ENCODE data around the gene RMDN2. TPM values are rescaled to one million over a fixed set of nuclear protein-coding genes. Genes with fewer than 3 reads are reported as not detected.
A peak's percentile ranks its signal among the peaks of the same experiment; 100 is the strongest.

Gene RMDN2
- 1 to 10 TPM; 2.0 to 2.9 TPM for total RNA-seq

GRCh38 chr2:37925063-37925897 is at the start of gene RMDN2:
Gene RMDN2 (plus strand): TSS chr2:37925287. CDS start chr2:37929278, 3,991 bp downstream.
- peak; percentile 80 for DNase-seq
- Mint-ChIP-seq H3K9me3 (no peaks in the 10 kb centered on the region), H3K36me3 (ENCODE audit: low read depth) (peaks cover 3% of the 10 kb centered on the region), H3K4me1 (peaks cover 14% of the 10 kb centered on the region), H3K4me3 (peak within 1 kb of the TSS; percentile 82), H3K27me3 (peaks cover 40% of the 10 kb centered on the region), H3K27ac (peak within 1 kb of the TSS; percentile 90)
- ChIA-PET CTCF (interaction anchor here (2.5 kb wide), 1 partner anchor 534 kb away, joined by 6 read pairs; no protein-coding TSS in a partner anchor), POLR2A (no interaction called here)

- Mint-ChIP-seq H3K9me3 (no peaks in the 10 kb centered on the region), H3K4me3 (no peak overlapping the region), H3K36me3 (ENCODE audit: low read depth) (no peaks in the 10 kb centered on the region), H3K27me3 (peaks cover 6% of the 10 kb centered on the region), H3K4me1 (peaks cover 25% of the 10 kb centered on the region), H3K27ac (no peak overlapping the region)
- POLR2A ChIA-PET: no interaction called here
- DNase-seq: no peak
- CTCF ChIA-PET: interaction anchor here (0.7 to 3.3 kb wide), 4 partner anchors 10 to 480 kb away, joined by 3 to 16 read pairs (median 5); no protein-coding TSS in a partner anchor
These were observed 49.6 kb upstream of the RMDN2 start for GRCh38 chr2:37875403-37875906.

- DNase-seq: no peak
- no peaks in the 10 kb centered on the region for H3K9me3 Mint-ChIP-seq
- no peak overlapping the region for H3K4me3 Mint-ChIP-seq
- no peak overlapping the region for H3K27ac Mint-ChIP-seq
- H3K4me1 Mint-ChIP-seq: peaks cover 21% of the 10 kb centered on the region
- H3K36me3 Mint-ChIP-seq (ENCODE audit: low read depth): no peaks in the 10 kb centered on the region
- H3K27me3 Mint-ChIP-seq: peaks cover 13% of the 10 kb centered on the region
- POLR2A ChIA-PET: no interaction called here
- CTCF ChIA-PET: interaction anchor here (1.0 to 3.3 kb wide), 5 partner anchors 9 to 481 kb away, joined by 3 to 16 read pairs (median 6); no protein-coding TSS in a partner anchor
These were observed 48.9 kb upstream of the RMDN2 start for GRCh38 chr2:37876227-37876626.

GRCh38 chr2:37877457-37878315 is 47.4 kb upstream of the RMDN2 start:
- DNase-seq: peak; percentile 61

GRCh38 chr2:37878536-37878935 is 46.6 kb upstream of the RMDN2 start:
- Mint-ChIP-seq H3K4me1 (peaks cover 2% of the 10 kb centered on the region), H3K36me3 (ENCODE audit: low read depth) (no peaks in the 10 kb centered on the region)
- POLR2A ChIA-PET: no interaction called here

More at GRCh38 chr2:37877457-37878315, 47.4 kb upstream of the RMDN2 start:
- no peak overlapping the region for H3K4me3 Mint-ChIP-seq
- H3K4me1 Mint-ChIP-seq: peaks cover 7% of the 10 kb centered on the region
- ChIA-PET POLR2A (no interaction called here), CTCF (interaction anchor here (0.6 to 3.3 kb wide), 30 partner anchors 10 to 1526 kb away, joined by 3 to 16 read pairs (median 4); no protein-coding TSS in a partner anchor)
- H3K27ac Mint-ChIP-seq: no peak overlapping the region
- no peaks in the 10 kb centered on the region for H3K36me3 Mint-ChIP-seq (ENCODE audit: low read depth)
- peaks cover 17% of the 10 kb centered on the region for H3K27me3 Mint-ChIP-seq
- H3K9me3 Mint-ChIP-seq: no peaks in the 10 kb centered on the region

GRCh38 chr2:37880551-37880950 is 44.5 kb upstream of the RMDN2 start:
- Mint-ChIP-seq H3K9me3 (no peaks in the 10 kb centered on the region), H3K4me3 (no peak overlapping the region), H3K4me1 (peaks cover 2% of the 10 kb centered on the region), H3K27me3 (peaks cover 24% of the 10 kb centered on the region), H3K36me3 (ENCODE audit: low read depth) (no peaks in the 10 kb centered on the region), H3K27ac (no peak overlapping the region)
- no peak for DNase-seq
- ChIA-PET POLR2A (interaction anchor here (0.5 kb wide), 1 partner anchor 394 kb away, joined by 3 read pairs; no protein-coding TSS in a partner anchor), CTCF (interaction anchor here (1.2 to 1.6 kb wide), 2 partner anchors 8 to 12 kb away, joined by 5 read pairs; no protein-coding TSS in a partner anchor)

More at GRCh38 chr2:37878536-37878935, 46.6 kb upstream of the RMDN2 start:
- no peaks in the 10 kb centered on the region for H3K9me3 Mint-ChIP-seq
- CTCF ChIA-PET: interaction anchor here (0.7 to 2.2 kb wide), 7 partner anchors 9 to 529 kb away, joined by 3 to 12 read pairs (median 4); no protein-coding TSS in a partner anchor
- no peak overlapping the region for H3K27ac Mint-ChIP-seq
- no peak for DNase-seq
- peaks cover 22% of the 10 kb centered on the region for H3K27me3 Mint-ChIP-seq
- H3K4me3 Mint-ChIP-seq: no peak overlapping the region

- ChIA-PET POLR2A (no interaction called here), CTCF (interaction anchor here (1.2 kb wide), 1 partner anchor 9 kb away, joined by 5 read pairs; no protein-coding TSS in a partner anchor)
- Mint-ChIP-seq H3K4me3 (no peak overlapping the region), H3K9me3 (no peaks in the 10 kb centered on the region), H3K27ac (no peak overlapping the region), H3K27me3 (peaks cover 28% of the 10 kb centered on the region), H3K4me1 (peaks cover 2% of the 10 kb centered on the region), H3K36me3 (ENCODE audit: low read depth) (no peaks in the 10 kb centered on the region)
- DNase-seq: no peak
These were observed 43.7 kb upstream of the RMDN2 start for GRCh38 chr2:37881397-37881796.

- Mint-ChIP-seq H3K9me3 (no peaks in the 10 kb centered on the region), H3K4me3 (no peak overlapping the region), H3K27me3 (peaks cover 28% of the 10 kb centered on the region), H3K36me3 (ENCODE audit: low read depth) (no peaks in the 10 kb centered on the region), H3K27ac (no peak overlapping the region), H3K4me1 (peaks cover 6% of the 10 kb centered on the region)
- no peak for DNase-seq
- POLR2A ChIA-PET: no interaction called here
- CTCF ChIA-PET: no interaction called here
These were observed 43.1 kb upstream of the RMDN2 start for GRCh38 chr2:37882036-37882435.

- DNase-seq: no peak
- H3K4me3 Mint-ChIP-seq: no peak overlapping the region
- H3K4me1 Mint-ChIP-seq: peaks cover 4% of the 10 kb centered on the region
- no peaks in the 10 kb centered on the region for H3K36me3 Mint-ChIP-seq (ENCODE audit: low read depth)
- peaks cover 33% of the 10 kb centered on the region for H3K27me3 Mint-ChIP-seq
- no peak overlapping the region for H3K27ac Mint-ChIP-seq
- no peaks in the 10 kb centered on the region for H3K9me3 Mint-ChIP-seq
- POLR2A ChIA-PET: no interaction called here
- CTCF ChIA-PET: no interaction called here
These were observed 41.6 kb upstream of the RMDN2 start for GRCh38 chr2:37883518-37883917.

GRCh38 chr2:37885329-37885993 is 39.6 kb upstream of the RMDN2 start:
- no peak overlapping the region for H3K27ac Mint-ChIP-seq

GRCh38 chr2:37886745-37887144 is 38.3 kb upstream of the RMDN2 start:
- CTCF ChIA-PET: interaction anchor here (0.7 to 3.2 kb wide), 4 partner anchors 8 to 491 kb away, joined by 3 to 12 read pairs (median 4); no protein-coding TSS in a partner anchor
- no peaks in the 10 kb centered on the region for H3K9me3 Mint-ChIP-seq

More at GRCh38 chr2:37885329-37885993, 39.6 kb upstream of the RMDN2 start:
- Mint-ChIP-seq H3K4me3 (no peak overlapping the region), H3K4me1 (peaks cover 4% of the 10 kb centered on the region), H3K36me3 (ENCODE audit: low read depth) (no peaks in the 10 kb centered on the region), H3K9me3 (no peaks in the 10 kb centered on the region), H3K27me3 (peaks cover 34% of the 10 kb centered on the region)
- ChIA-PET CTCF (interaction anchor here (0.6 to 1.3 kb wide), 5 partner anchors 10 to 471 kb away, joined by 3 read pairs; no protein-coding TSS in a partner anchor), POLR2A (no interaction called here)
- no peak for DNase-seq

GRCh38 chr2:37887286-37887685 is 37.8 kb upstream of the RMDN2 start:
- POLR2A ChIA-PET: no interaction called here
- CTCF ChIA-PET: interaction anchor here (0.7 to 3.2 kb wide), 3 partner anchors 9 to 492 kb away, joined by 4 to 12 read pairs (median 4); no protein-coding TSS in a partner anchor
- no peaks in the 10 kb centered on the region for H3K36me3 Mint-ChIP-seq (ENCODE audit: low read depth)

More at GRCh38 chr2:37886745-37887144, 38.3 kb upstream of the RMDN2 start:
- POLR2A ChIA-PET: no interaction called here
- Mint-ChIP-seq H3K4me1 (peaks cover 15% of the 10 kb centered on the region), H3K27ac (no peak overlapping the region), H3K36me3 (ENCODE audit: low read depth) (no peaks in the 10 kb centered on the region), H3K27me3 (peaks cover 24% of the 10 kb centered on the region), H3K4me3 (no peak overlapping the region)
- no peak for DNase-seq

More at GRCh38 chr2:37887286-37887685, 37.8 kb upstream of the RMDN2 start:
- no peak overlapping the region for H3K4me3 Mint-ChIP-seq
- no peak for DNase-seq
- H3K27me3 Mint-ChIP-seq: peaks cover 24% of the 10 kb centered on the region
- H3K27ac Mint-ChIP-seq: no peak overlapping the region
- H3K4me1 Mint-ChIP-seq: peaks cover 20% of the 10 kb centered on the region
- no peaks in the 10 kb centered on the region for H3K9me3 Mint-ChIP-seq
